Endodermal cell (in vitro differentiated cells): Measurements from ENCODE around the gene NT5C2. TPM values are rescaled to one million over a fixed set of nuclear protein-coding genes. Genes with fewer than 3 reads are reported as not detected.
"Not testable (repeated sequence)": the region's sequence is repeated elsewhere in the genome, so short reads cannot be mapped to it uniquely, and the experiment has no call there.

Source experiments
- DNase-seq: peaks from one replicate; pipeline ENCODE4 v3.0.0-alpha.2; 2017
- H3K27ac ChIP-seq: 2 replicates; pipeline ENCODE4 v1.5.1; 2013; ENCODE audit warnings: mild to moderate bottlenecking, low read depth, low read length, moderate library complexity
- H3K27me3 ChIP-seq: 2 replicates; pipeline ENCODE4 v1.6.1; 2013; ENCODE audit warnings: mild to moderate bottlenecking, low read length, moderate library complexity; ENCODE audit not compliant: insufficient read depth, control insufficient read depth, poor library complexity, severe bottlenecking
- H3K36me3 ChIP-seq: 2 replicates; pipeline ENCODE4 v1.7.0; 2013; ENCODE audit warnings: mild to moderate bottlenecking, low read length, moderate library complexity; ENCODE audit not compliant: control insufficient read depth, insufficient read depth
- H3K4me1 ChIP-seq: one replicate; pipeline ENCODE4 v1.7.0; 2013; ENCODE audit warnings: low read length; ENCODE audit not compliant: control insufficient read depth, insufficient read depth
- H3K4me3 ChIP-seq: 2 replicates; pipeline ENCODE4 v1.5.1; 2013; ENCODE audit warnings: mild to moderate bottlenecking, low read length, moderate library complexity
- H3K9ac ChIP-seq: 2 replicates; pipeline ENCODE4 v1.6.1; 2013; ENCODE audit warnings: mild to moderate bottlenecking, low read length, moderate library complexity; ENCODE audit not compliant: poor library complexity, severe bottlenecking; ENCODE audit errors: extremely low read depth
- H3K9me3 ChIP-seq: 2 replicates; pipeline ENCODE4 v1.6.1; 2013; ENCODE audit warnings: mild to moderate bottlenecking, low read length, moderate library complexity; ENCODE audit not compliant: control insufficient read depth
- H3K27ac Mint-ChIP-seq: 2 replicates; pipeline ENCODE4 v1.8.0; 2020; ENCODE audit warnings: mixed read lengths
- H3K27me3 Mint-ChIP-seq: 2 replicates; pipeline ENCODE4 v1.8.0; 2021; ENCODE audit warnings: mild to moderate bottlenecking, mixed read lengths; ENCODE audit not compliant: insufficient read depth
- H3K36me3 Mint-ChIP-seq: 2 replicates; pipeline ENCODE4 v1.8.0; 2020; ENCODE audit warnings: low read depth, mixed read lengths
- H3K4me1 Mint-ChIP-seq: 2 replicates; pipeline ENCODE4 v1.8.0; 2020; ENCODE audit warnings: mixed read lengths
- H3K4me3 Mint-ChIP-seq: 2 replicates; pipeline ENCODE4 v1.8.0; 2020; ENCODE audit warnings: mild to moderate bottlenecking, moderate library complexity, mixed read lengths
- H3K9me3 Mint-ChIP-seq: 2 replicates; pipeline ENCODE4 v1.8.0; 2020; ENCODE audit warnings: mild to moderate bottlenecking, mixed read lengths
- CTCF ChIP-seq: fragments of 200-600 bp; sonication (generic); conservative IDR thresholded peaks from 2 replicates; pipeline ENCODE4 v1.5.0; 2021; ENCODE audit warnings: antibody characterized with exemption, mild to moderate bottlenecking
- WGBS, 2 experiments: methylation state at CpG; one replicate each; pipeline versions ENCODE4 v1.1.5 to v1.1.7; 2013; ENCODE audit warnings: missing lambda C conversion rate in 2 of 2, mixed read lengths in 1 of 2; ENCODE audit not compliant: insufficient coverage in 1 of 2, insufficient read length in 1 of 2; 5-methylcytosine and 5-hydroxymethylcytosine counted together
- total RNA-seq, 2 donors: library from RNA; stranded (reverse); fragmentation: NEBNext Ultra II Directional in 1 of 2; extraction: Animal tissue kit (Norgen Biotek cat#: 25700) in 1 of 2; gene quantifications; 2 replicates in 1 of 2; 3 replicates in 1 of 2; pipeline ENCODE4 v1.2.1, GENCODE V29; 2021

The NT5C2 gene
- total RNA-seq, 2 donors from 2014 or later: 122 to 148 TPM

GRCh38 chr10:103186128-103186527, 6.9 kb downstream of the NT5C2 start:
- TF ChIP-seq CTCF: no peak
- Histone ChIP-seq H3K27me3 (no peaks in the 10 kb centered on the region), H3K27ac (no peak overlapping the region), H3K9ac (no peak overlapping the region), H3K4me3 (no peak overlapping the region), H3K36me3 (peaks cover 43% of the 10 kb centered on the region), H3K4me1 (no peaks in the 10 kb centered on the region), H3K9me3 (no peaks in the 10 kb centered on the region)
- Mint-ChIP-seq H3K36me3 (peaks cover 25% of the 10 kb centered on the region), H3K4me1 (peaks cover 33% of the 10 kb centered on the region), H3K27ac (no peak overlapping the region), H3K9me3 (no peaks in the 10 kb centered on the region), H3K4me3 (no peak overlapping the region), H3K27me3 (no peaks in the 10 kb centered on the region)
- 92 to 100% methylated on average over 3 to 6 of the region's 6 CpGs for WGBS, 2 experiments
- no peak for DNase-seq

GRCh38 chr10:103184615-103185014, 8.5 kb downstream of the NT5C2 start:
- H3K27ac ChIP-seq: no peak overlapping the region
- no peak overlapping the region for H3K27ac Mint-ChIP-seq
- no peaks in the 10 kb centered on the region for H3K4me1 ChIP-seq

GRCh38 chr10:103183991-103184451, 9.1 kb downstream of the NT5C2 start:
- H3K9me3 Mint-ChIP-seq, H3K4me3 Mint-ChIP-seq, H3K27me3 Mint-ChIP-seq, H3K27ac ChIP-seq, H3K4me1 ChIP-seq, H3K27me3 ChIP-seq, DNase-seq, H3K9me3 ChIP-seq, H3K4me3 ChIP-seq, H3K9ac ChIP-seq: not testable (repeated sequence)
- peak overlapping the region; percentile 6 for H3K27ac Mint-ChIP-seq
- H3K36me3 Mint-ChIP-seq: peaks cover 39% of the 10 kb centered on the region
- H3K36me3 ChIP-seq: peaks cover 62% of the 10 kb centered on the region
- H3K4me1 Mint-ChIP-seq: peaks cover 24% of the 10 kb centered on the region
- WGBS, 2 experiments: 88% methylated on average over 12 of the region's 12 CpGs

More at GRCh38 chr10:103184615-103185014, 8.5 kb downstream of the NT5C2 start:
- H3K27me3 ChIP-seq: no peaks in the 10 kb centered on the region
- no peak overlapping the region for H3K4me3 ChIP-seq
- TF ChIP-seq CTCF: no peak
- WGBS, 2 experiments: 95 to 96% methylated on average over 3 of the region's 3 CpGs
- no peaks in the 10 kb centered on the region for H3K27me3 Mint-ChIP-seq
- no peak for DNase-seq
- H3K4me3 Mint-ChIP-seq: no peak overlapping the region
- H3K36me3 ChIP-seq: peaks cover 56% of the 10 kb centered on the region
- H3K9me3 Mint-ChIP-seq: no peaks in the 10 kb centered on the region
- H3K36me3 Mint-ChIP-seq: peaks cover 35% of the 10 kb centered on the region
- H3K4me1 Mint-ChIP-seq: peaks cover 24% of the 10 kb centered on the region
- no peaks in the 10 kb centered on the region for H3K9me3 ChIP-seq
- no peak overlapping the region for H3K9ac ChIP-seq

- no peak for DNase-seq
- H3K4me1 ChIP-seq: no peaks in the 10 kb centered on the region
- no peak overlapping the region for H3K27ac ChIP-seq
- Mint-ChIP-seq H3K9me3 (no peaks in the 10 kb centered on the region), H3K4me1 (peaks cover 19% of the 10 kb centered on the region), H3K4me3 (no peak overlapping the region), H3K36me3 (peaks cover 45% of the 10 kb centered on the region), H3K27ac (no peak overlapping the region), H3K27me3 (no peaks in the 10 kb centered on the region)
- H3K27me3 ChIP-seq: no peaks in the 10 kb centered on the region
- H3K9me3 ChIP-seq: no peaks in the 10 kb centered on the region
- no peak for TF ChIP-seq CTCF
- peaks cover 69% of the 10 kb centered on the region for H3K36me3 ChIP-seq
- WGBS, 2 experiments: 98 to 100% methylated on average over 1 to 4 of the region's 4 CpGs
- H3K9ac ChIP-seq: no peak overlapping the region
- no peak overlapping the region for H3K4me3 ChIP-seq
Observed at GRCh38 chr10:103181244-103181643, 11.8 kb downstream of the NT5C2 start.
